ENCODE measurements around the gene MEX3A.
"Not testable (repeated sequence)": the region's sequence is repeated elsewhere in the genome, so short reads cannot be mapped to it uniquely, and the experiment has no call there.

Gene MEX3A

DNA sequence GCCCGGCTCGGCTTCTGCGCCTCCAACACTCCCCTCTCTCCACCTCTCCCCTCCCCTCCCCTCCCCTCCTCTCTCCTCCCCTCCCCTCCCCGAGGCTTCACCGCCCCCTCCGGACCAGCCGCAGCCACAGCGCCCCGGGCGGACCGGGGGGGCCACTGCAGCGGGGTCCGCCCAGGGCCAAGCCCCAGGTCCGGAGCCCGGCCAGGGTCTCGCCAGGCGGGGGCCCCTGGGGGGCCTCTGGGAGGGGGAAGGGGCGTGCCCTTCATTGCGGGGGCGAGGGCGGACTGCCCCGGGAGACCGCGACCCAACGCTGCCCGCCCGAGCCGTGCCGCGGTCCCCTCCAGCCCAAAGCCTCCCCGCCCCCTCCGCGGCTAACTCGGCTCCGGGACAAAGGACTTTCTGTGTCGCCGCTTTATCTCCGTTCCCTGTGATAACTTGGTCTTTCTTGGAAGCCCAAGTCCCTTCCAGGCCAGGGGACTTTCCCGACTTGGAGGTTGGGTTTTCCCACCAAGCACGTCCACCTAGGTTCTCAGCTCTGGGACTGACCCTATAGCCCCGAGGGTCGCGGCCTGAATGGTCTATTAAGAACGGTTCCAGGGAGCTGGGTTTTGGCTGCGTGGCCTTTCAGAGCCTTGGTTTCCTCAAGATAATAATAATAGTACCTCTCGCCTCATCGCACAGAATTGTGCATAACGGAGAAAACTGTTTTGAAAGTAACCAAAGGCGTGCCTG, 28.3 kb downstream of the MEX3A start, which contains the start of gene UBQLN4:
Gene UBQLN4 (minus strand): TSS at position 31 of the 732 bp plus-strand sequence. CDS start 97 bp downstream, outside the sequence.
- DNase-seq = no peak

DNA sequence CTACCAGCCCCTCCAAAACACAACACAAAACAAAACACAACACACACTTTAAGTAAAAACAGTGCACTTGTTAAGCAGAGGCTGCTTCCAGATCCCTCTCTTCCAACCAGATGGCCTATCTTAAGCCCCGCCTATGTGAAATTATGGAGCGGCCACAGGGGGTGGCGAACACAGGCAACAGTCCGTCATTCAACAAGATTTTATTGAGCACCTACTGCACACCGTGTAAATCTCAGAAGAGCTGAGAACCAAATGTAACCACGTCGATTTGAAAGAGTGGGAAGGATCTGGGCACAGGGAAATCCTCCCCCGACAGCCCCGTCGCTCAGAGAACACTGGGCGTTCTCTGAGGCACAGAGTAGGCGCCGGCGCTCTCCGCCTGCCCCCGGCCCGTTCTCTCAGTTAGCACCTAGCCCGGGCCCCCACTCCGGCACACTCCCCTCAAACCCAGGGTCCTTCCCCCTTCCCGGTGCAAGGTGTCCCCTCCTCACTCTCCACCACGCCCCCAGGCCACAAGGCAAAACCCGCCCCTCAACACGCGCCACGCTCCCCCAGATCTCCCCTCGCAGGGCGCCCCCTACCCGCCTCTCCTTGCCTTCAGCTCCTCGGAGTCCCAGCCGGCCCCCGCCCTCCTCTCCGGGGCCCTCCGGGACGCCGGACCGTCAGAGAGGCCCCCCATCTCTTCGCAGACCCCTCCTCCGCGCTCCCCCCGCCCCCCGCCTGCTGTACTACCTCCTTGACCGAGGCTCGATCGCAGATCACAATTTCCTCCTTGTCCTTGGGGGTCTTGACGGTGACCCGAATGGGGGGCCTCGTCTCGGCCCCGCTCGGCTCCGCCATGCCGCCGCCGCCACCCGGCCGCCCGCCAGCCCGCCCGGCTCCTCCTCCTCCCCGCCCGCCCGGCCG, 29.1 kb downstream of the MEX3A start:
- no peak for DNase-seq

DNA sequence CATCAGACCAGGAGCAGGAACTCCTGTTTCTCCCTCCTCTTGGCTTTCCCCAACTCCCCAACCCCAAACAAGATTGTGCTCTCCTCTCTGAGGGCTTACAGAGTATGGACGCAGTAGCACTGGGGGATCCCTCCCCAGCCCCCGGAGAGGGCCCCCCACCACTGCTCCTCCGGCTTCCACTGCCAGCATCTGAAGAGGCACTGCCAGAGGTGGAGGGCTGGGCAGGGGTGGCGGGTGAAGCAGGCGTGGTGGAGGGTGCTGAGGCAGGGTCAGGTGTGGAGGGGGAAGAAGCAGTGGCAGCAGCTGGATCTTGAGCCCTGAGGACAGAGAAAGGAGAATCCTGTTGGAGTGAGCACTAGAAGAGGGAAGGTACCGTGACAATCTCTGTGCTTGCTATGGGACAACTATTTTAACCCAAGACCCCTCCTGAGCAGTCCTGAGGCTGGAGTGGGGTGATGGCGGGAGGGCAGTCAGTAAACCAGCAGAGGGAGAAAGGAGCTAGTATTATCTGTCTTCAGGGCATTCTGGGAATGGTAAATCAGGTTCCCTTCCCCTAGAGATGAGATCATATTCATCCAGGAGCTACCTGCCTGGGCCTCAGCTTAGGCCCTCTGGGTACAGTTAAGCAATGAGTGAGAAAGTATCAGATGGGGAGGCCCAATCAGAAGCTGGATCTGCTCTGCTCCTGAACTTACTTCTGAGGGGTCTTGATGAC, 31.1 kb downstream of the MEX3A start:
- no peak for DNase-seq

DNA sequence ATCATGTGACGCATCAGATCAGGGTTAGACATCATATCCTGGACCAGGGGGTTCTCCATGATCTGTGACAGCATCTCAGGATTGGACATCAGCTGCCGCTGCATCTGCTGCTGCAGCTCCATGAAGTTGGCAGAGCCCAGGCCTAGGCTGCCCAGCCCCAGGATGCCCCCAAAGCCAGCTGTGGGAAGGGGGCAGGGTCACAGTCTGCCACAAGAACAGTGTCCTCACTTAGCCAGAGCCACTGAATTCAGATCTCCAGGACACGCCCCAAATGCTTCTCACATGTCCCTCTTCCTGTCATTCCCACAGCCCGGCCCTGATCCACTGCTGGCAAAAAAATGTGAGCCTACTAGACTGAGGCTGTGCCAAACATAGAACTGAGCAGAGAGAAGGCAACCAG, 31.9 kb downstream of the MEX3A start:
- DNase-seq = no peak

DNA sequence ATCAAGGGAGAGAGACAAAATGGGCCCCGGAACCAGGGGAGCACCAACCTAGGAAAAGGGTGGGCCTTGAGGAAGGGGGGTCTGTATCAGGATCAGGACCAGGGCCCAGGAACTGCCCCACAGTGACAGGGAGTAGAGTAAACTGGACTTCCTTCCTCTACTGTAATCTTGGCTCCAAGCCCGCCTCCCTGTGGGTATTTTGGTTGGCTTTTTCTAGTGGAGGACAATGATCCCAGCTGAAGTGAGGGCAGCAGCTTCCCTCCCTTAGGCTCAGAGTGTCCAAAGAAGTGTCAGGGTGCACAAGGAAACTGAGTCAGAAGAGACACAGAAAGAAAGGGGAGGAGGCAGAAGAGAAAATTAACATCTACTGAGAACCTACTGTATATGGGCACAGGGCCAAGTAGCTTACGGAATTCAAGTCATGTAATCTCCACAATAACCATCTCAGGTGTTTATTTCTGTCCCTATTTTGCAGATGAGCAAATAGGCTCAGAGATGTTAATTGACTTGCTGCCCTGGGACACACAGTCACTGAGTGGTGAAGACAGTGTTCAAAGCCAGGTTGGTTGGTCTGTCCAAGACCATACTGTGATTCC, 33.5 kb downstream of the MEX3A start:
- DNase-seq = no peak

DNA sequence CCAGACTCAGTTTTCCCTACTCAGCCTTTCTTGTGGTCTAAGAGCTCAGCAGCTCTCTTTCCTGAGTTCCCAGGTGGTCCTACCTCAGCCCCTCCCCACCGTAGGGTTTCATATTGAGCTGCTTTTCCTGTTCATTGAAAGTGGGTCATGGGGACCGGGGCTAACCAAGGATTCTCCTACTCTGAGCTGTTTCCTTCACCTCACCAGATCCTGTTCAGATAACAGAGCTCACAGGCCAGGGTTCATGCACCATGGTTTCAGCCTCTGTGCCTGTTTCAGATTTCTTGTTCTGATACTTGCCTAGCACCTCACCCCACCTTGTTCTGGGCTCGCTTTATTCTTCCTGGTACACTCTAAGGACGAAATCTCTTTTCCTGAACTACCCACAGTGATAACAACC, 37.2 kb downstream of the MEX3A start:
- DNase-seq = no peak

DNA sequence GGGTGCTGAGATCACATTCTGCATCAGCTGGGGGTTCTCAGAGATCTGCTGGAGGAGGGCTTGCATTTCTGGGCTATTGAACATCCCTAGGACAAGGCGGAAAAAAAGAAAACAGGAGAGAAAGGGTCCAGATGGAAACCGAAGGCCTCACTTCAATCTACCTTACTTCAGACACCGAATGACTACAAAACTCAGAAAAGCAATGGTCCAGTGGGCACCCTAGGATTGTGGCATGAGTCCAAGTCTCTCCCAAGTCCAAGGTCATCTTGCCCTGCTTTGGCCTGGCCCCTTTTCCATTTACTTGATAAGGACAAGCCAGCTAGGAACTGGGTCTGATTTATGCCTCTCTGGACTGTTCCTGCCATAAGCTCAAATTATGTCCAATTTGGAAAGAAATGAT, 39.4 kb downstream of the MEX3A start:
- DNase-seq = no peak

DNA sequence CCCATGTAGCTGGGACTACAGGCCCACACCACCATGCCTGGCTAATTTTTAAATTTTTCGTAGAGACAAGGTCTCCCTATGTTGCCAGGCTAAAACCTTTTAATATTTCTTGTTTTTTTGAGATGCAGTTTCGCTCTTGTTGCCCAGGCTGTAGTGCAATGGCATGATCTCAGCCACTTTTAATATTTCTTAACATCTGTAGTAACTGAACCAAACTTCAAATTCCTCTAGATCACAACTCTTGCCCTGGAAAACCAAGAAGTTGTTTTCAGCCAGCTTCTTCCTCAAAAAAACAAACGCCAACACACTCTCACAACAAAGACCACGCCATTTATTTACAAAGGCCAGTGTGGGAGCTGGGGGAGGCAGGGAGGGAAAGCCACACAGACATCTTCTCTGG, 47.3 kb downstream of the MEX3A start:
- not testable (repeated sequence) for DNase-seq

DNA sequence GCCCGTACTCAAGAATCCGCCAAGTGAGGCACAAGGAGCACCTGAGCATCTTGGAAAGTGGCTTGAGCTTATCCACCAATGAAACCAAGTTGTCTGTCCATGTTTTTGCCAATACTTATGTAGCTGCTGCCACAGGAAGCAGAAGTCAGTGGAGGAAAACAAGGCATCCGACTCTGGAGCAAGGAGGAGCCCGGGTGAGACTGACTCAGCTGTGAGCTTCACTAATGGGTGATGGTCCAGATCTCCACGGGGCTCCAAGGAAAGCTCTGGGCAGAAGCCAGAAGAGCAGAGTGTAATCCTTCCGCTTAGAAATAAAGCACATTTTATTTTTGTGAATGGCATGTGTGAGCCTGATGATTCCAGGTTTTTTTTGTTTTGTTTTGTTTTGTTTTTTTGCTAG, 49.3 kb downstream of the MEX3A start:
- no peak for DNase-seq

DNA sequence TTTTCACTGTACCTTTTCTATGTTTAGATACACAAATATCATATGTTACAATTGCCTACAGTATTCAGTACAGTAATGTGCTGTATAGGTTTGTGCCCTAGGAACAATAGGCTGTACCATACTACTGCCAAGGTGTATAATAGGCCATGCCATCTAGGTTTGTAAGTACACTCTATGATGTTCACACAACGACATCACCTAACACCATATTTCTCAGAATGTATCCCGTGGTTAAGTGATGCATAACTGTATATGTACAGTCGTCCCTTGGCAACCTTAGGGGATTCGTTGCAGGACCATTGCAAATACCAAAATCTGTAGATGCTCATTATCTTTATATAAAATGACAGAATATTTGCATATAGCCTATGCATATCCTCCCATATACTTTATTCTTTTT, 55.7 kb downstream of the MEX3A start:
- DNase-seq = no peak

DNA sequence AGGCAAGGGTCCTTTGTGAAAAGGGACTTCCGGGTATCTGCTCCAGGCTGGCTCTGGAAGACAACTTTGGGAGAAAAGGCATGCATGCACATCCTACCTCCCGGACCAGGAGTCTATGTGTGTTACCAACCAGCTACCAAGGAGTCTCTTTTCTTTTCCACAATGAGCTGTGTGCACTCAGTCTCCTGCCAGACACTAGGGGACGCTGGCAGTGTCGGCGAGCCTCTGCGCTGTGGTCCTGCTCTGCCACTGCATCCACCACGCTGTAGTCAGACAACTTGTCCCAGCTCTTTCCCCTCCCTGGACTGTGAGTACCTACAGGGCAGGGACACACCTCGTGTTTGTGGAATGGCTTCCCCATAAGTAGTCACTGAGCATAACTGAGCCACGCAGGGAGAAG, 56.4 kb downstream of the MEX3A start:
- DNase-seq = no peak

DNA sequence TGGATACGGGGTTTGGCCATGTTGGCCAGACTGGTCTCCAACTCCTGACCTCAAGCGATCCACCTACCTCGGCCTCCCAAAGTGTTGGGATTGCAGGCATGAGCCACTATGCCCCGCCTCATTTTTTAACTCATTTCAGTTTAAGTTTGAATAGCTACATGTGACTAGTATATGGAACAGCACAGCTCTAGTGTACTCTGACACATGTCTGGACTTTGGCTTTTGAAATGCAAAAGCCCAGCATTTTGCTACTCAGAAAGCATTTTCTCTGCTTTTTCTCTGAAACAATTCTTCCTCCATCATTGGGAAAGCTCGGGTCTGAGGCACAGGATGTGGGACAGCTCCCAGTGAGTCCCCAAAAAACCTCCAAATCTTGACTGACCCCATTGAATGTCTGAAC, 57.5 kb downstream of the MEX3A start:
- no peak for DNase-seq

Measured in NCI-H1417 treated with DMSO at 0.1 percent for 48 hours (cell line).